RCC 7860 (cell line): ENCODE data around the gene CPN2.

Experiments
- DNase-seq: peaks from one replicate; pipeline ENCODE4 v3.0.0-alpha.2; 2015; ENCODE audit warnings: low spot score
- FAIRE-seq: peaks from 2 replicates; lab custom pipeline; 2012; peaks lifted over from hg19 to GRCh38; lab: Jason Lieb, UNC

CPN2 gene

DNA sequence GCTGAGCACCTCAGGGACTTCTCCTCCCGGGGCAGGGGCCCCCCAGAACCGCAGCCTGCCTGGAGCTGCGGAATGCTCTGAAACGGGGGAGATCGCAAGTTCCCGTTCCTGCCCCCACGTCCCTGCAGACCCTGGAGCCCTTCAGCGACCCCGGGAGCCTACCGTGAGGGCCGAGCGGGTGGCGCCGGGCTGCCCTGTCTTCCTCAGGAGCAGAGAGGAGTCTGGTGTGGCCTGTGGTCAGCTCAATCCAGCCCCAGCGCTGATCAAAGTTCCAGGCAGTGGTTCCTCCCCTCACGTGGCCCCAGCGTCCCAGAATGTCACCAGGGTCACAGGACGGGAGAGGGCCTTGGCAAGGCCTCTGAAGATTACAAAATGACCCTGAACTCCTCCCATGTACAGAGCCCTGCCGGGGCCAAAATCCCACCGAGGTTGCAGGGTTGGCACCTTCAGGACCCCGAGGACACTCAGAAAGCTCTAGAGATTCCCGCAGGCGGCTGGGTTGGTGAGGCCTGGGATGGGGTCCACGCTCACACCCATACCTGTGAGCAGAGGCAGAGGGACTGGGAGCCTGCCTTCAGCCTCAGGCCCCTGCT lies at the start of gene CPN2:
TSS of gene CPN2 (minus strand) at position 249 of the 593 bp plus-strand sequence. CDS start 8,626 bp downstream, outside the sequence.
- FAIRE-seq, result no peak
- no peak for DNase-seq

GRCh38 chr3:194399874-194400411 lies 48.8 kb upstream of the CPN2 start:
- no peak for FAIRE-seq
- DNase-seq, result no peak

GRCh38 chr3:194399166-194399565 lies 48.0 kb upstream of the CPN2 start, which contains the start of gene GP5:
Gene GP5, minus strand, starts transcription at chr3:194399266. Its CDS starts 984 bp downstream, at chr3:194398282.
- DNase-seq (no peak), FAIRE-seq (no peak)

DNA sequence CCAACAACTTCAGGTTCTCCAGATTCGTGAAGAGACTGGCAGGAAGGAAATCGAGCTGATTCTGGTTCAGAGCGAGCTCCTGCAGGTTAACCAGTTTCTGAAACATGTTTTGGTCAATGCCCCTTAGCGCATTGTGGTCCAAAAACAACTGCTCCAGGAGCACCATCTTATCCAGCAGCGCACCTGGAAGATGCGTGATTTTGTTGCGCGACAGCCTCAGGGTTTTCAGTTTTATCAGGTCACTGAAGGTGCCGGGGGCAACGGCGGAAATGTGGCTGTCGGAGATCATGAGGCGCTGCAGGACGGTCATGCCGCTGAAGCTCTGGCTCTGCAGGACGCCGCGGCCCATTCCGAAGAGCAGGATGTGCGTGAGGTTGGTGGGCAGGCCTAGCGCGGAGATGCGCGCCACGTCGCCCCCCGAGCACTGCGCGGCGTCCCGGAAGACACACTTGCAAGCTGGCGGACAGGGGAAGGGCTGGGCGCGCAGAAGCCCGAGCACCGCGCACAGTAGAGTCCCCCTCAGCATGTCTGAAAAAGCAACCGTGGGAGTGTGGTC lies 46.7 kb upstream of the CPN2 start:
- FAIRE-seq (no peak), DNase-seq (no peak)

GRCh38 chr3:194396859-194397756 lies 46.0 kb upstream of the CPN2 start:
- DNase-seq (no peak), FAIRE-seq (no peak)

GRCh38 chr3:194396539-194396858 lies 45.4 kb upstream of the CPN2 start:
- no peak for FAIRE-seq

GRCh38 chr3:194395778-194396538 lies 44.8 kb upstream of the CPN2 start:
- DNase-seq (no peak), FAIRE-seq (no peak)

More at GRCh38 chr3:194396539-194396858, 45.4 kb upstream of the CPN2 start:
- DNase-seq, result no peak

DNA sequence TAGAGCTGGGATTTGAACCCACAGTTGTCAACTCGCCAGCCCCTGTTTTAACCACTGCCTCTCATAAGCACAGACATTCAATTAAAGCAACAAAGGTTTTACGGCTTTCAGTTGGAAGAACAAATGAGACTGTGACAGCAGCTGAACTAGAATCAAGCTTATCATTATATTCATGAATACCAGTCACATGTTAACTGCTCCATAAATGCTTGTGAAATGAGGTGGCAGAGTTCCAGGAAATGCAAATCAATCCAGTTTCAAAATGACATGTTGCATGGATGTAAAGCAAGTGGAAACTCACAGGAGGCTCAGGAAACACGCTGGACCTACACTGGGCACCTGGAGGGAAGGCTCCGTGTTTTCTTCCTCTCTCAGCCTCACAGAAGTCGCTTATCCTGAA lies 44.1 kb upstream of the CPN2 start:
- no peak for DNase-seq
- no peak for FAIRE-seq

DNA sequence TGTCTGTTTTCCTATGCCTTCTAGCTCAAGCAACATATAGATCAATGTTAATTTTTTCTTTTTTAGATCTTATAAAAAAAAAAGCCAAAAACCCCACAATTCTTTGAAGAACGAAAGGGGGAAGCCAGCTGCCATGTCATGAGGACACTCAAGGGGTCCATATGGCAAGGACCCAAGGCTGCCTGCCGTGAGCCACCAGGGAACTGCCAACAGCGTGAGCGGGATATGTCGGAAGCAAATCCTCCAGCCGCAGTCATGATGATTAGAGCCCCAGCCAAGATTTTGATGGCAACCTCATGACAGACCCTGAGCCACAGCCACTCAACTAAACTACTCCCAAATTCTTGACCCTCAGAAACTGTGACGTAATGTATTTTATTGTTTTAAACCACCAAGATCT lies 41.4 kb upstream of the CPN2 start:
- DNase-seq (no peak), FAIRE-seq (no peak)

DNA sequence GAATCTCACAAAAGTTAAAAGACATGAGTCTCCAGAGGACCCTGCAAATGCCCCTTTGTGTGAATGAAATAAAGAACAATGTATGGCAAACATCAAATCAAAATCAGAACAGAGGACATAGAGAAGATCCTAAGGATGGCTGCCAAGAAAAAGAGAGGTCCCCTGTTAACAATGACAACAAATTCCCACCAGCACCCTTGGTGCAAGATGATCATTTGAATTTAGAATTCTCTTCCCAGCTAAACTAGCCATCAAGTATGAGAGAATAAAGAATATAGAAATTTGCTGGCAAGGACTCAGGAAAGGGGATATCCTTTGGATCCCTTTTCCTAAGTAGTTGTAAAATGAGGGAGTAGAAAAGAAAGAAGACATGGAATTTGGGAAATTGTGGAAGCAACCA lies 39.7 kb upstream of the CPN2 start:
- no peak for DNase-seq
- FAIRE-seq, result no peak

GRCh38 chr3:194389269-194389668 lies 38.1 kb upstream of the CPN2 start:
- no peak for DNase-seq

DNA sequence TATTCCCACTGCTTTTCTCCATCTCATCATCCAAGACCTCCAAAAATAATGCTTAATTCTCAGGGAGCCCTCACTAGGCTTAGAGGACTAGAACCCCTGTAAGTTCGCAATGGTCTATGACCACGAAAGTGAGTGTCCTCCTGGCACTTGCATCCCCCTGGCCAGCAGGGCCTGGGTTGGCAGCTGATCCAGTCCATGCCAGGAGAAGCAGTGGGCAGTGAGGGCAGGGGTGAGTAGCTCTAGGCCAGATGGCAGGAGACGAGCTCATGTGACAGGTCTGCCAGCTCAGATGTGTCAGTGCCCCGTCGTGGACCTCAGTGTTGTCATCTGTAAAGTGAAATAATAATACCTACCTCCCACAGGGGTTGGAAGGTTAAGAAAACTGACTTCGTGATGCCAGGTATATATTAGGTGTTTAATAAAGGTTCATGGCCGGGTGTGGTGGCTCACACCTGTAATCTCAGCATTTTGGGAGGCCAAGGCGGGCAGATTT lies 36.8 kb upstream of the CPN2 start:
- DNase-seq, result no peak
- FAIRE-seq, result no peak

More at GRCh38 chr3:194389269-194389668, 38.1 kb upstream of the CPN2 start:
- no peak for FAIRE-seq

GRCh38 chr3:194387276-194387675 lies 36.1 kb upstream of the CPN2 start:
- no peak for DNase-seq
- FAIRE-seq, result no peak

DNA sequence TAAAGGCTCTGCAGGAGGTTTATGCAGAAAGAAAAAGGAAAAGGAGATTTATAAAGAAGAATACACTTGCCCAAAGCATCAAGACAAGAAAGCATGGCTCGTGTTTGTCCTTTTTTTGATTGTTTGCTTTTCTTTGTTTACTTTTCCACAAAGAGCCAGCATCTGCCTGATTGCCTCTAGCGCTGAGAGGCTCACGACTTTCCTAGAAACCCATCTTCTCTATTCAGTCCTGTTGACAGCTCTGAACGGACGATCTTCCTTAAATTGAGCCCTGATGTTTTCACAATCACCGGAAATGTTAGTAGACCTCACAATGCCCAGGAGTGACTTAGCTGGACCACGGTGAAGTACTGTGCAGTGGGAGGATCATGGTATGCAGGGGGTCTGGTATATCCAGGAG lies 35.5 kb upstream of the CPN2 start:
- FAIRE-seq (no peak), DNase-seq (no peak)

DNA sequence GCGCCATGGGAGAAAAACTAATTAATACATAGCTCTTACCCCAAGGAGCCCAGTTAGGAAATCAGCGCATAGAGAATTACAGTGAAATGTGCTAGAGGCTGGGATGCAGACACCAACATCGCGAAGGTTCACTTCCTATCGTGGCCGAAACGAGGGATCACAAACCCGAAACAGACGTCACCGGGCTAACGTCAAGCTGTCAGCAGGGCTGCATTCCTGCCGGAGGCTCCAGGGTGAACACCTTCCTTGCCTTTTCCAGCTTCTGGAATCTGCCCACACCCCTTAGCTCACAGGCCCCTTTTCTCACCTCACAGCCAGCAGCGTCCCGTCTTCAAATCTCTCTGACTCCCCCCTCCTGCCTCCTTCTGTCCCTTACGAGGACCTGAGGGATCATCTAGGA lies 34.9 kb upstream of the CPN2 start:
- no peak for FAIRE-seq
- DNase-seq, result no peak

DNA sequence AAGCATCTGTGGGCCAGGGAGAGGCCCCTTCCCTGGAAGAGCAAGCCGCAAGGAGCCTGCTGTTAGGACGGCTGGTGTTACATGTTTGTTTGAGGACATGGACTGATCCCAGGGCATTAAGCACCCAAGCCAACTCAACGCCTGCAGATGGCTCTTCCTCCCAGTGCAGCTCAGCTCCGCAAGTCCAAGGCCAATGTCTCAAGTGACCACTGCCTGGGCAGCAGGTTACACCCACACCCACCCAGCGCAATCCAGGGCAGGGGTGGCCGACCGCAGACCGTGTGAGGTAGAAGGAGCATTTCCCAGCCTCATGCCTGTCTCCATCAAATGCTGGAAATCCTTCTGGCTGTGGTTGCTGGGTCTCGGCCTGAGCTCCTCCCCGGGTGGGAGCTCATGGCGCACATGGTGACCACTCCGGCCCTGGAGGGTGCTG lies 33.5 kb upstream of the CPN2 start:
- FAIRE-seq, result no peak

DNA sequence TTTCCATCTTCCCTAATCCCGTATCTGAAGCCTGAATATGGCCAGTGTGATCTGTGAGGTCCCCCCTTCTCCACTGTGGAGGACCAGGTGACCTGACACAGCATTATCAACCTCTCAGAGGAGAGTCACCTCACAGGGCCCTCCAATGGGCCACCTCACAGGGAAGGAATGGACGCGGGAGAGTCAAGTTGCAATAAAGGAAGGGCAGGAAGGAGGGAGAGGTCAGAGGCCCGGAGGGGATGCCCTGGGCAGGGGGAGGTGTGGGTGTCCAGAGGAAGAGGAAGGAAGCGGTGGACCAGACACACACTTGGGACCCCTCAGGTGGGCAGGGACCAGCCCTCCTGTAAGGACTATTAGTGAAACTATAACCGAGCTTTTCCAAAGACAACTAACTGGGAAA lies 33.0 kb upstream of the CPN2 start:
- no peak for DNase-seq
- FAIRE-seq, result no peak

More for the DNA sequence above, 33.5 kb upstream of the CPN2 start:
- no peak for DNase-seq

DNA sequence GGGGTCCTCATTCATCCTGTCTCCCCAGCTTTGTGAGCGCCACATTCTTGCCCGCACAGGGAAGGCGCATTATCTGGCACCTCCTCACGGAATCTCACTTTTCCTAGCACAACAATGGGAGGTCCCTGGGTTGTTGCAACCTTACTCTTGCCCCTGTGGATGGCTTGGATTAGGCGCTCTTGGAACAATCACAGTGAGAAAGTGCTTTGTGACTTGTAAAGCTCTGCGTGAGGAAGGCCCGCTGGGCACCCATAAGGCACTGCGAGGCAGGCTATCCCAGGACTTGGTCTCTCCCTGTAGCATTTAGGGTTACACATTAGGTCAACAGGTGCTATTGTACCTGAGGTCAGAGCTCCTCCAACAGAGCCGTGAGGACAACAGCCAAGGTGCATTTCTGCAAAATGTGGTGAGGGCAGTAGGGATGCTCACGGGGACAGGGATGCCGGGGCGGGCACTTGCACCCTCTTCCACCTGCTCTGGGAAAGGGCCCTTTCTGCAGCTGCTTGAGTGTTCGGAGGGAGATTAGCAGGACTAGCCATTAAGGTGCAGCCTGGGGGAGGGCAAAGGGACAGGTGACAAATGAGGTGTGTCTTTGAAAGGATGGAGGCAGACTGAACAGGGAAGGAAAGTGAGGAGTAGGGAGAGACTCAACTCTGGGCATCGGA lies 32.3 kb upstream of the CPN2 start:
- FAIRE-seq, result no peak
- no peak for DNase-seq

DNA sequence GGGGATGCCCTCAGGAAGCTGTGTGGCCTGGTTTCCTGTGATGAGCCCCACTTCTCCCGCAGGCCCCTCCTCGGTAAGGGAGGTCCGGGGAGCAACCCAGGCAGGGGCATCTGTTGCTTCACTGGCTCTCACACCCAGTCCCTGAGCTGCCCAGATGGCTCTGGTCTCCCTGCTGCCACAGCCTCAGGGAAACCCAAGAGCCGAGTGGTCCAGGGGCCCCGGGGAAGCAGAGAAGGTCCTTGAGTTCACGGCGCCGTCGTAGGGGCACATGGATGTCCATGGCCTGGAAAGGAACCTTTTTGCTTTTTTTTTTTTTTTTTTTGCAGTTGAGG lies 31.7 kb upstream of the CPN2 start:
- FAIRE-seq (no peak), DNase-seq (no peak)

DNA sequence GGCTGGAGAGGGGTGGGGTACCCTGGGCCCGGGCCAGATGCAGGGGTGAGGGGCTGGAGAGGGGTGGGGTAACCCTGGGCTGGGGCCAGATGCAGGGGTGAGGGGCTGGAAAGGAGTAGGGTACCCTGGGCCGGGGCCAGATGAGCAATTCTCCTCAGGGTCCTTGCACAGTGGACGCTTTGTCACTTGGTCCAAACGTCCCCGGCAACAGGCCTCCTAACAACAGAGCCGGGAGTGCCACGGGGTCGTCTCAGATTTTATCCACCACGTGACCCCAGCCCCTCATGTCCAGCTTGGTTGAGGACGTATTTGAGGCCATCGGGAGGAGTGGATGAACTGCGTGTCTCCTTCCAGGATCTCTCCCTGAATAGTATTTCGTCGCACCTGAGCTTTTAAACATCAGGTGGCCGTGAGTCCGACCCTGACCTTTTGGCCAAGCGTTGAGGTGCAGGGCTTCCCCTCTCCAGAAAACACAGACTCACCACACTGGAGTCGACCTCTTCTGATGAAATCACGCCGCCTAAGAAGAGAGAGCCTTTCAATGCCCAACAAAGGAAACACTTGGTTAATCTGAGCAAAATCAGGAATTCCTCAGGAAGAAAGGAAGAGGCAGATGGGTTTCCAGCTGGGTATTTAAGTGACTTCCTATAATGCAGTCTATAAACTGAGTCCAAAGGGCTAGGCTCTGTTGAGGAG lies 31.2 kb upstream of the CPN2 start:
- no peak for DNase-seq
- no peak for FAIRE-seq
